HG02852 (cell line): ENCODE measurements around the gene CASQ2.

Experiments
- ATAC-seq: cut with Tn5 transposase; IDR thresholded peaks from one replicate; pipeline ENCODE4 v1.9.1; 2021; ENCODE audit warnings: mild to moderate bottlenecking, moderate library complexity; ENCODE audit not compliant: unreplicated experiment

The CASQ2 gene

GRCh38 chr1:115702959-115703358 lies 65.6 kb downstream of the CASQ2 start:
- ATAC-seq = no peak

- no peak for ATAC-seq
These were observed 67.4 kb downstream of the CASQ2 start for GRCh38 chr1:115701090-115701489.

GRCh38 chr1:115697619-115698018 lies 70.9 kb downstream of the CASQ2 start:
- no peak for ATAC-seq

GRCh38 chr1:115694805-115695204 lies 73.7 kb downstream of the CASQ2 start:
- no peak for ATAC-seq

DNA sequence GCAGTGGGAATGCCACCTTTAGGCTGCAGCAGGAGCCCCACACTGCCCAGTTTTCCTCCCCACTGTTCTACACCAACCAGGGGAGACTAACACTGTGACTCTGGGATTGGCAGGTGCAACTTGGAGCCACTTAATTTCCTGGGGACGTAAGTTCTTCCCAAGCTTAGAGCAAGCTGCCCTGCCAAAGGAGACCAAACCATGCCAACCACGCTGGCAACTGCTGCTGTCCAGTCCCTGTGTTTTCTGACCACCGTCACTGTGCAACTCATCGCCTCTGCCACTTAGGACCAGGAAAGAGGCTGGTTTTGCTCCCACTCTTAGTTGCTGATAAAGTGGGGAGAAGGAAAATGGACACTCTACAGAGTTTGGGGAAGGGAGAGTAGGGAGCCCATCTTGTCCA lies 76.3 kb downstream of the CASQ2 start:
- no peak for ATAC-seq

- ATAC-seq = no peak
These were observed 77.5 kb downstream of the CASQ2 start for GRCh38 chr1:115690972-115691371.

DNA sequence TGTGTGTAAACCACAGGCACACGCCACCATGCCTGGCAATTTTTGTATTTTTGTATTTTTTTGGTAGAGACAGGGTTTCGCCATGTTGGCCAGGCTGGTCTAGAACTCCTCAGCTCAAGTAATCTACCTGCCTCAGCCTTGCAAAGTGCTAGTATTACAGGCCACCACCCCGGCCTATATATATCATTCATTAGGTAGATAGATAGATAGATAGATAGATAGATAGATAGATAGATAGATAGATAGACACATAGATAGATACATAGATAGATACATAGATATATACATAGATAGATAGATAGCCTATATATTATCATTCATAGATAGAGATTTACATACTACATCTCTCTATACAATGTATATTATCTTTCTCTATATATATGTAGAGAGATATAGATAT lies 80.8 kb downstream of the CASQ2 start:
- ATAC-seq = no peak

- no peak for ATAC-seq
These were observed 83.3 kb downstream of the CASQ2 start for GRCh38 chr1:115685029-115685705.

GRCh38 chr1:115682792-115683191 lies 85.7 kb downstream of the CASQ2 start:
- ATAC-seq = no peak

DNA sequence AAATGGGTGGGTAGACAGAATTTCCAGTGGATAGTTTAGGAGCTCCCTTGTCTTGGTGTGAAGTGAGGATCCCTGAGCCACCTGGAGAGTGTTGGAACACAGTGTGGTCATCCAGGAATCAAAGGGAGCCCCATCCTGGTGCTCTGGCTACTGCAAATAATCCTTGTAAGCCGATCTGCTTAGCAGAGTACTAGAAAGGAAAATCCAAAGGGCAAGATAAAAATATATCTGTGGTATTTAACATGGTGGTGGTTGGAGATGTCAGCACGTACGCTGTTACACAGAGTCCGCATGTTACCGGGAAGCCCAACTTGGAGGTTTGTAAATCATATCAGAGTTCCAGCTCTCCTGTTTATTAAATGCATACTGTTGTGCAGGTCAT lies 87.8 kb downstream of the CASQ2 start:
- no peak for ATAC-seq

- ATAC-seq = no peak
These were observed 89.3 kb downstream of the CASQ2 start for GRCh38 chr1:115679141-115679611.

GRCh38 chr1:115678141-115678540 lies 90.4 kb downstream of the CASQ2 start:
- ATAC-seq = no peak

GRCh38 chr1:115677565-115677964 lies 90.9 kb downstream of the CASQ2 start:
- no peak for ATAC-seq

DNA sequence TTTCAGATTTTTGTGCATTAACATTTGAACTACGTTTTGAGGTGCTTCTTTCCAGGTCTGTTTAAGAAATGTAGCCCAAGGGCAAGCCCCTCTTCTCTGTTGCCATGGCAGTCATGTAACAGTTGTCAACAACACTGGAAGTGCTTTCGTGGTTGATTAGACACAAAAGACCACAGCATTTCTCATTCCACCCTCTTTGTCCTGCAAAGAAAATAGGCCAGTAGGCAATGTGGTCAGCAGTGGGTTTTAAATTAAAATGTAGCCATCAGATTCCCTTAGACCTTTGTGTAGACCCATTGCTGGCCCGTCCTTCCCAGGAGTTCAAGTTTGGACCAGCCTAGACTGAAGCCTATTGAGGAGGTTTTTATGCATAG lies 91.3 kb downstream of the CASQ2 start:
- no peak for ATAC-seq

DNA sequence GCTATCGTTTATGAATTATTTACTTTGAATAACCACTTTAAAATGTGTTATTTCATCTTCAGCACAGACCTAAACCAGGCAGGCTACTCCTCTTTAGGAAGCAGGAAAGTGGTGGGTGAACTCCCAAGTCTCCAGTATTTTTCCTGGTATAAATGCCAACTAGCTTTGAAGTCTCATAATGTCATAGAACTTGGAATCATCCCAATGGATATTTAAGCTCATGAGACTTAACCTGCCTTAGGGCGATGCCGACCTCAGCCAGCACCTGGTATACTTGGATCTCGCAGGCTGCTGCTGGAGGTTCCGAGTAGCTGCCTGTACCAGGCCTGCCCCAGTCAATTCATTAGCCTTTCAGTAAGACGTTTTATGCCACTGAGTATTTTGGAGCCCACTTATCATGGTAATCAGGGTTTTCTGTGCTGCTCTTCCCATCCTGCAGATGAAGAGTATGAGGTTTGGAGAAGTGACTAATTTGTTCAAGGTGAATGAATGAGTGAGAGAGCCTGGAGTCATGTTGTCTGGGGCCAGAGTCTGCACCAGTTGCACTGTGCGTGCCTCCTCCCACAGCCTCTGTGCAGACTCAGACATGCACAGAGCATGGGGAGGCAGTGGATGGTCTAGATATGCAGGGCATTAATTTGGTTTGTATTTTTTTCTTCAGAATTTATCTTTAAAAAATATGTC lies 91.9 kb downstream of the CASQ2 start:
- ATAC-seq = no peak

DNA sequence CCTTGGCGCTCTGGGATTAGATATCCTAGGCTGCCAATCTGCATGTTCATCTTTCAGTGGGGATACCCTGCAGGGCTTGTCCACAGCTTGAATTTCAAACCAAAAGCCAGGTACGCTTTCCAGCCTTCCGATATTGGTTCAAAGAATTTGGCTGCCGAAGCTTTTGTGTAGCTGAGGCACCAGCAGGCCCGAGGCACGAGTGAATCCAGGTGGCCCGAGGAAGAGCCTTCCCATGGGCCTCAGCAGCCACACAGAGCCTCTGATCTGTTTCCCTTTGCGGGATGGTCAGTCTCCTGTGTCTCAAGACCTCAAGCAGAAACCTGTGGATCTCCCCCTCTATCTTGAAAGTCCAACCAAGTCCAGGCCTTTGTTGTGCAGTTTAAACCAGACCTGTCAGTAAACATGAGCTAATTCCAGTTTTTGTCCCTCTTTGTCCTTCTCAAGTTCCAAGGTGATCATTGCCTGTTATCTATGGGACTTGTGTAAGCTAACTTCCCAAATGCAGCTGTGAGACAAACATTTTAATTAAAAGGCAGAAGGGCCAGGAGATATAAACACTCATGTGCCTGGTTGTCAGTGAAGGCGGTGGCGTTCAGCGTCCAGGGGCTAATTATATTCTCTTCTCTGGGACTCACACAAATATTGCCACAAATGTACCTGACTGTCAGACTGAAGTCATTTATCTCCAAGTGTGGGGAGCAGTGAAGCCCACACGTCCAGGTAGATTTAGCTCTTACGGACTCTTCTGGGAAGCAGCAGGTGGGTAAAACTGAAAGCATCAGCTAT lies 96.1 kb downstream of the CASQ2 start:
- no peak for ATAC-seq

DNA sequence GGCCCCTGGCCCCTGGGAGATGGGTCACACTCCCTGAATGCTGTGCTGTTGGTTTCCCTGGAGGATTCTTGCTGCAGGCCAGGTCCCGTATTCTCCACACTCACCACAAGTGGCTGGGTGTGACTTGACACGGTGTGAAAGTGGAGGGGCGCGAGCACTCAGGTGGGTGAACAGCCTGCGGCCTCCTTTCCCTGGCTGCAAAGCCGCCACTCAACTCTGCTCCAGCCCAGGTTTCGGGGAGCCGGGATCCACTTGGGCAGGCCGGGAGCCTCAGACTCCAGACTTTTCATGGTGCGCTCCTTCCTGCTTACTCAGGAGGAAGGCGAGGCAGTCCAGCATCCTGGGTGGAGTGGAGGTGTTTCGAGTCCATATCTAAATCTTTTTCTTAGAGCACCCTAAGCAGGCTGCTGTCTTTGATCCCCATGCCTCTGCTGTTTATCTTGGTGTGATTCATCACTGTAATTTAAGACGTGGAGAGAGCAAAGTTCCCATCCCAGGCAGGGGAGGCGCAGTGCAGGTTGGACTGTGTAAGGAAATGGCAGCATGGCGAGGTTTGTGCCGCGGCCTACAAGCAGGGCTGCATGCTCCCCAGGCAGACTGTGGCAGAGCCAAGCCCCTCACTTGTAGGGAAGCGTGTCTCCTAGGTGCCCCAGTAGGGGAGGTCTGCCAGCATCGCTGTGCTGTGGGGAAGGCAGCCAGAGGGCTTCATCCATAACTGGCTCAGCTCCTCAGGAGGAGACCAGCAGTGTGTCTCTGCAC lies 97.2 kb downstream of the CASQ2 start:
- no peak for ATAC-seq

DNA sequence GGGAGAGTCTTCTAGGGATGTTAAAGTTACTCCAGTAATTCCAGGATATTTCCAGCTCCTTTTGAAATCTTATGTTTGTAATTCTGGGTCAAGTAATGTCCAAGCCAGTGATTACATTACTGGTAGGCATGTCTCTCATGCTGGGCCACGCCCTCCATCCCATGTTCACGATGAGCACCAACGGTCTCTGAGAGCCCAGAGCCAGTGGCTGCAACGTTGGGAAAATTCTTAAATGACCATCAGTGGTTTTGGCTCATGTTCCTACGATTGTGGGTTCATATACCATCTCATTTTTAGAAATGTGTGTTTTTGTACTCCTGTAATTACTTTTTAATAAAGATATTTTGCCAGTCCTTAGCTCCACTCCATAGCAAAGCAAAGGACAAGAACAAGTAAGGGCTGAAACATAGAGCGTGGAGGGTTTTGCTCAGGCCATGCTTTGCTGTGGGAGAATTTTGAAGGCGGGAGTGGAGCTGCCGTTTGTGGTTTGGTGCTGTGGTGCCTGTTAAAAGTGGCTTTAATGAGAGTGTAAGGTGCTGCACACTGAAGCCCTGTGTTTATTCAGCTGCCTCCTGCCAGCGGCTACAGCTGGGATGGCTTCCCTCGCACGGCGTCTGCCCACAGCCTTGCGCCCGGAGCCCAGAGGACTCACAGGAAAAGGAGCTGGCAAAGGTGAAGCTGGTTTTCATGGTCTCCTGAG lies 97.9 kb downstream of the CASQ2 start:
- no peak for ATAC-seq

DNA sequence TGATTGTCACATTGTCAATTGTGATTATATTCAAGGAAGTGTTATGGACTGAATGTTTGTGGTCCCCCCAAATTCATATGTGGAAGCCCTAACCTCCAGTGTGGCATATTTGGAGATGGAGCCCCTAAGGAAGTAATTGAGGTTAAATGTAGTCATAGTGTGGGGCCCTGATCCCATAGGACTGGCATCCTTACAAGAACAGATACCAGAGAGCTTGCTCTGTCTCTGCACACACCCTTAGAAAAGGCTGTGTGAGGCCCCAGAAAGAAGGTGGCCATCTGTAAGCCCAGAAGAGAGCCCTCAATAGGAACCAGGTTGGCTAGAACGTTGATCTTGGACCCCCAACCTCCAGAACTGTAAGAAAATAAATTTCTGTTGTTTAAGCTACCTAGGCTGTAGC lies 98.6 kb downstream of the CASQ2 start:
- no peak for ATAC-seq

- no peak for ATAC-seq
These were observed 99.4 kb downstream of the CASQ2 start for GRCh38 chr1:115669002-115669673.
